Left ventricle myocardium inferior (tissue), 1 donor: ENCODE results near the gene LDLRAD4. TPM values are rescaled to one million over a fixed set of nuclear protein-coding genes. Genes with fewer than 3 reads are reported as not detected.

Experiments
- DNase-seq: peaks from one replicate; pipeline ENCODE4 v3.0.0-alpha.2; 2020
- H3K27ac ChIP-seq: fragments of 200-600 bp; replicated peaks from 2 replicates; pipeline ENCODE4 v1.8.0; 2021
- H3K27me3 ChIP-seq: fragments of 200-600 bp; 2 replicates; pipeline ENCODE4 v1.8.0; 2021; ENCODE audit warnings: low read depth
- H3K36me3 ChIP-seq: fragments of 200-600 bp; 2 replicates; pipeline ENCODE4 v1.8.0; 2021
- H3K4me1 ChIP-seq: fragments of 200-600 bp; 2 replicates; pipeline ENCODE4 v1.8.0; 2021
- H3K4me3 ChIP-seq: fragments of 200-600 bp; 2 replicates; pipeline ENCODE4 v1.8.0; 2021; ENCODE audit warnings: mild to moderate bottlenecking, moderate library complexity
- H3K9me3 ChIP-seq: fragments of 200-600 bp; replicated peaks from 2 replicates; pipeline ENCODE4 v1.8.0; 2021
- intact Hi-C: fragments of 100-400 bp; cut with micrococcal nuclease; formaldehyde crosslinking; loops from one replicate; pipeline ENCODE4 v1.11.0; 2022
- total RNA-seq: library from RNA; stranded (reverse); fragmentation: NEBNext Ultra II Directional; extraction: Animal tissue kit (Norgen Biotek cat#: 25700); gene quantifications from one replicate; pipeline ENCODE4 v1.2.1, GENCODE V29; 2021
- TF ChIP-seq, protein P1 (sequence below): fragments of 200-600 bp; IDR thresholded peaks from 2 replicates; pipeline ENCODE4 v1.8.0; 2021; ENCODE audit warnings: antibody characterized with exemption, mild to moderate bottlenecking, borderline replicate concordance
- donor health status: DM: no; HTN: yes; CAD: no; lungs with severe emphysema.

LDLRAD4 gene
- total RNA-seq, 1 donor from 2014 or later = 43.3 TPM

DNA sequence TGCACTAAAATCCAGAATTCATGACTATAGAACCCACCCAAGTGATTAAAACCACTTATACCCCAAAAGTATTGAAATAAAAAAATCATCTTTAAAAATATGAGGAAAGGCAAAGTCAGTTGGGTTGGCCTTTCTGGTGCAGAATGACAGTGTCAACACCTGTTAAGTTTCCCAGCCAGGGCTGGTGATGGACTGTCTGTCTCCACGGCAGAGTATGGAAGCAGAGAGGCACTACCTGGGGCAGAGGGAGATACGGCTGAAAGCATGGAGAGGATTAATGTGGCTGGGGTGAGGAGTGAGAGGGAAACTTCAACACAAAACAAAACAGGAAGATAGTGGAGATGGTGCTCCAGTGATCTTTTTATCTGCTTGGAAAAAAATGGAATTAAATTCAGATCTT is 292.0 kb downstream of the LDLRAD4 start:
- H3K27ac ChIP-seq = no peak overlapping the region
- no peak overlapping the region for H3K4me3 ChIP-seq
- no peaks in the 10 kb centered on the region for H3K9me3 ChIP-seq
- TF ChIP-seq, protein P1, sequence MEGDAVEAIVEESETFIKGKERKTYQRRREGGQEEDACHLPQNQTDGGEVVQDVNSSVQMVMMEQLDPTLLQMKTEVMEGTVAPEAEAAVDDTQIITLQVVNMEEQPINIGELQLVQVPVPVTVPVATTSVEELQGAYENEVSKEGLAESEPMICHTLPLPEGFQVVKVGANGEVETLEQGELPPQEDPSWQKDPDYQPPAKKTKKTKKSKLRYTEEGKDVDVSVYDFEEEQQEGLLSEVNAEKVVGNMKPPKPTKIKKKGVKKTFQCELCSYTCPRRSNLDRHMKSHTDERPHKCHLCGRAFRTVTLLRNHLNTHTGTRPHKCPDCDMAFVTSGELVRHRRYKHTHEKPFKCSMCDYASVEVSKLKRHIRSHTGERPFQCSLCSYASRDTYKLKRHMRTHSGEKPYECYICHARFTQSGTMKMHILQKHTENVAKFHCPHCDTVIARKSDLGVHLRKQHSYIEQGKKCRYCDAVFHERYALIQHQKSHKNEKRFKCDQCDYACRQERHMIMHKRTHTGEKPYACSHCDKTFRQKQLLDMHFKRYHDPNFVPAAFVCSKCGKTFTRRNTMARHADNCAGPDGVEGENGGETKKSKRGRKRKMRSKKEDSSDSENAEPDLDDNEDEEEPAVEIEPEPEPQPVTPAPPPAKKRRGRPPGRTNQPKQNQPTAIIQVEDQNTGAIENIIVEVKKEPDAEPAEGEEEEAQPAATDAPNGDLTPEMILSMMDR = no peak
- H3K4me1 ChIP-seq = peaks cover 13% of the 10 kb centered on the region
- intact Hi-C loops = no loop called here
- no peak for DNase-seq
- H3K36me3 ChIP-seq = peaks cover 7% of the 10 kb centered on the region
- no peaks in the 10 kb centered on the region for H3K27me3 ChIP-seq

DNA sequence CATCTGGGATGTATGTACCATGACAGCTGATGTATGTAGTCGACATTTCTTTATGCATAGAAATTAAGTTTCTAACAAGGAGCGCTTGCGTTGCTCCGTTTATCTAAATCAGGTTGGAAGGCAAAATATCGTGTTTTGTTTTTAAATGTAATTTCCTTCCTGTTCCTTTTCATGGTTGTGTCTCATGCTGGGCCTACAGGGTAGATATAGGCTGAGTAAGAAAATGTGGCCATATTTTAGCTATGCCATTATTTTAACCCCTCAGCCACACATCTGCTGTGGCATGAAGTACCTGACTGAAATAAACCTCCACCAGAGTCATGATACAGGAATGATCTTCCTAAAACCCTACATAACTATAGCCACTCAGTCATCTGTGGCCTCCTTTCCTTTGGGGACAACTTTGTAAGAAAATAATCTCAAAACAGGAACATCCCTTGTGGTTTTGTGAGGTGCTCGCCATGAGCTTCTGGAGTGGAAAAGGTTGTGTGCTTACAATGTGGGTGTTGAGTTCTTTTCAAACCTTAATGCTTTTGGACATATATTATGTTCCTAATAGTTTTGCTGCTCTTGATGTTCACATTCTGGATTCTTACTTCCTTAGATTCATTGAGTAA is 293.5 kb downstream of the LDLRAD4 start:
- no peak overlapping the region for H3K4me3 ChIP-seq
- peaks cover 13% of the 10 kb centered on the region for H3K4me1 ChIP-seq
- TF ChIP-seq, protein P1 = no peak
- no peaks in the 10 kb centered on the region for H3K9me3 ChIP-seq
- no peaks in the 10 kb centered on the region for H3K27me3 ChIP-seq
- DNase-seq = no peak
- intact Hi-C loops = no loop called here
- peaks cover 7% of the 10 kb centered on the region for H3K36me3 ChIP-seq
- H3K27ac ChIP-seq = no peak overlapping the region

DNA sequence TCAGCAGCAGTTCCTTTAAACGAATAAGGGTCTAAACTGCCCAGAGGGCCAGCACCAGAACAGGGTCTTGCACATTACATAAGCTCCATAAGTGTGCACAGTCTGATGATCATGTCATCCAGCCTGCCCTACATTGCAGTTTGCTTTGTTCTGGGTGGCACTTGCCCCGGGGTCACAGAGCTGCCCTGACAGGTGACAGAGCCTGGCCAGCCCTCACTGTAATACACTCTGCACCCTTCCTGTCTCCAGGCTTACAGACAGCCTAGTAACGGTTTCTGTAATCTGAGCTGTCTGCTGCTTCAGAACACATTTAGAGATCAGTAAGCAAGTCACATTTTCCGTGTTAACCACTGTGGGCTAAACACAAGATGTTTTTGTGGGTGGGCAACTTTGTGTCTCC is 294.5 kb downstream of the LDLRAD4 start:
- no peak overlapping the region for H3K4me3 ChIP-seq
- peaks cover 13% of the 10 kb centered on the region for H3K4me1 ChIP-seq
- no peaks in the 10 kb centered on the region for H3K27me3 ChIP-seq
- TF ChIP-seq, protein P1 = no peak
- peaks cover 7% of the 10 kb centered on the region for H3K36me3 ChIP-seq
- peaks cover 6% of the 10 kb centered on the region for H3K9me3 ChIP-seq
- intact Hi-C loops = no loop called here
- H3K27ac ChIP-seq = peak overlapping the region; percentile 46
- no peak for DNase-seq

DNA sequence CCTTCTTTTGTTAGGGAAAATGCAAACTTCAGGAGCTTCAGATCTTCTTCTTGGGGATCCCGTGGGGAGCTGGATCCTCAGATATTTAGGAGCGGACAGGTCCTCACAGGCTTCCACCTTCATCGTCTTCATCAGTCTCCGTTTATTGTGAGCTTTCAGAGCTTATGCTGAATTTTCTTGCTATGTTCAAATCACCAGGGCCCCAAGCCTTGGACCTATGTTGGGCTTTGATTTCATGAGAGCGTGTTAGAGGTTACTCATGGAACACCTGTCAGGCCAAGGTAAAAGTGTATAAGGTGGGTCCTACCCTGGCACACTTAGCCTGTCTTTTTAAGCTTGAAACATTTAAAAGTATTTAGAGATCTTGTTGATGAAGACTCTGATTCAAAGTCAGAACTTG is 294.9 kb downstream of the LDLRAD4 start:
- Histone ChIP-seq H3K9me3 (peaks cover 10% of the 10 kb centered on the region), H3K27me3 (no peaks in the 10 kb centered on the region), H3K36me3 (peaks cover 7% of the 10 kb centered on the region), H3K4me3 (no peak overlapping the region), H3K4me1 (peaks cover 13% of the 10 kb centered on the region), H3K27ac (peak overlapping the region; percentile 46)
- intact Hi-C loops = no loop called here
- TF ChIP-seq, protein P1 = no peak
- DNase-seq = no peak

DNA sequence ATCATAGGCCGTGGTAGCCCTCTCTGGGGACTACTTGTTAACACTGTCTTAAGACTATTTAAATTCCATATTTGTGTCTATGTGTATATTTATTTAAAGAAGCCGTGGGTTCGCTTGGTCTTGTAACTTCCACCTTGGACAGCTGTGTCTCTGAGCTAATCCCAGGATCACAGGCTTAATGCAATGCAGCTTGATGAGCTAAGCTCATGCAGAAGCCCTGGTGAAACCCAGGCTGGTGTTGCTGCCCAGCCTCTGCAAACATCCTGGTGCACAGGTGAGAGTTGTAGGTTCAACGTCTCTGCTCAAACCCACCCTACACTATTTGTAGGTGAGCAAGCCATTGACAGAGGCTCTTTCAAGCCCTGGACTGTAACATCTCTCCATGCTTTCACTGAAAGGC is 296.0 kb downstream of the LDLRAD4 start:
- Histone ChIP-seq H3K4me3 (no peak overlapping the region), H3K27me3 (no peaks in the 10 kb centered on the region), H3K4me1 (peaks cover 15% of the 10 kb centered on the region), H3K9me3 (peaks cover 18% of the 10 kb centered on the region), H3K36me3 (no peaks in the 10 kb centered on the region), H3K27ac (no peak overlapping the region)
- TF ChIP-seq, protein P1 = no peak
- intact Hi-C loops = no loop called here
- DNase-seq = no peak
